Measurements from ENCODE around the gene CYP26B1. TPM values are rescaled to one million over a fixed set of nuclear protein-coding genes. Genes with fewer than 3 reads are reported as not detected.

Gene CYP26B1
- total RNA-seq (5.2 and 6.5 TPM in 2 replicates), polyA plus RNA-seq (2.3 and 3.9 TPM in 2 replicates)

GRCh38 chr2:72147303-72147971, at the start of gene CYP26B1:
CYP26B1 (minus strand) TSS chr2:72147862; CDS start chr2:72147834, 28 bp downstream.
- Histone ChIP-seq H3K27me3 (peaks cover 69% of the 10 kb centered on the region), H3K9me3 (ENCODE audit: low read depth) (no peaks in the 10 kb centered on the region), H2AFZ (peak within 1 kb of the TSS; percentile 31), H3K9me2 (replicated peaks; ENCODE audit: insufficient read depth) (no peaks in the 10 kb centered on the region), H3K4me2 (peak within 1 kb of the TSS; percentile 97), H3K4me3 (peak within 1 kb of the TSS; percentile 52), H3K27ac (peak within 1 kb of the TSS; percentile 83), H4K20me1 (ENCODE audit: insufficient read depth, poor library complexity, severe bottlenecking) (no peaks in the 10 kb centered on the region), H3K36me3 (replicated peaks; ENCODE audit: insufficient read depth, low read depth) (no peaks in the 10 kb centered on the region), H3K4me1 (ENCODE audit: insufficient read depth) (peaks cover 53% of the 10 kb centered on the region), H3K79me2 (no peaks in the 10 kb centered on the region)
- peak; percentile 40 for DNase-seq (ENCODE audit: low spot score)
- TF ChIP-seq EZH2 (IDR thresholded peaks at IDR 0.05; ENCODE audit: borderline replicate concordance) (peak; percentile 90), EZH2phosphoT487 (IDR thresholded peaks at IDR 0.05; ENCODE audit: low read depth, severe bottlenecking, unreplicated experiment) (peak; percentile 60)
- TF ChIP-seq, protein P1, sequence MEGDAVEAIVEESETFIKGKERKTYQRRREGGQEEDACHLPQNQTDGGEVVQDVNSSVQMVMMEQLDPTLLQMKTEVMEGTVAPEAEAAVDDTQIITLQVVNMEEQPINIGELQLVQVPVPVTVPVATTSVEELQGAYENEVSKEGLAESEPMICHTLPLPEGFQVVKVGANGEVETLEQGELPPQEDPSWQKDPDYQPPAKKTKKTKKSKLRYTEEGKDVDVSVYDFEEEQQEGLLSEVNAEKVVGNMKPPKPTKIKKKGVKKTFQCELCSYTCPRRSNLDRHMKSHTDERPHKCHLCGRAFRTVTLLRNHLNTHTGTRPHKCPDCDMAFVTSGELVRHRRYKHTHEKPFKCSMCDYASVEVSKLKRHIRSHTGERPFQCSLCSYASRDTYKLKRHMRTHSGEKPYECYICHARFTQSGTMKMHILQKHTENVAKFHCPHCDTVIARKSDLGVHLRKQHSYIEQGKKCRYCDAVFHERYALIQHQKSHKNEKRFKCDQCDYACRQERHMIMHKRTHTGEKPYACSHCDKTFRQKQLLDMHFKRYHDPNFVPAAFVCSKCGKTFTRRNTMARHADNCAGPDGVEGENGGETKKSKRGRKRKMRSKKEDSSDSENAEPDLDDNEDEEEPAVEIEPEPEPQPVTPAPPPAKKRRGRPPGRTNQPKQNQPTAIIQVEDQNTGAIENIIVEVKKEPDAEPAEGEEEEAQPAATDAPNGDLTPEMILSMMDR (IDR thresholded peaks at IDR 0.05; ENCODE audit: poor library complexity), result no peak
- 1% methylated on average over 26 of the region's 69 CpGs for WGBS (ENCODE audit: low lambda C conversion rate, missing lambda C conversion rate)

DNA sequence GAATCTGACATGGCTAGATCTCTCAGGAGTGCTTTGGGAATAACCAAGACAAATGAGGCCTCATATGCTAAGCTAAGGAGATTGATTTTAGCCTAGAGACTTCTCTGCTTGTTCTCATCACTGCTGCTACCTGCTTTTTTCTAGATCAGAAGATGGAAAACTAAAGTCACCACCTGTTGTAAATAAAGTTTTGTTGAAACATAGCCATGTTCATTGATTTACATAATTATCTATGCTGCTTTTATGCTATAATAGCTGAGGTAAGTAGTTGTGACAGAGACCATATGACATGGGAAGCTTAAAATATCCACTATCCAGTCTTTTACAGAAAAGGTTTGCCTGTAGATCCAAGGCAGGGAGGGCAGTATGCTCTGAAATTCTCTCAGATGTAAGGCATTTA, 46.1 kb upstream of the CYP26B1 start:
- Histone ChIP-seq H3K4me3 (no peak overlapping the region), H3K36me3 (replicated peaks; ENCODE audit: insufficient read depth, low read depth) (no peaks in the 10 kb centered on the region), H4K20me1 (ENCODE audit: insufficient read depth, poor library complexity, severe bottlenecking) (no peaks in the 10 kb centered on the region), H3K79me2 (no peaks in the 10 kb centered on the region), H3K27ac (no peak overlapping the region), H3K4me2 (no peak overlapping the region), H2AFZ (no peak overlapping the region), H3K4me1 (ENCODE audit: insufficient read depth) (no peaks in the 10 kb centered on the region), H3K27me3 (no peaks in the 10 kb centered on the region), H3K9me3 (ENCODE audit: low read depth) (no peaks in the 10 kb centered on the region), H3K9me2 (replicated peaks; ENCODE audit: insufficient read depth) (no peaks in the 10 kb centered on the region)
- DNase-seq (ENCODE audit: low spot score), result no peak
- TF ChIP-seq, protein P1 (IDR thresholded peaks at IDR 0.05; ENCODE audit: poor library complexity), result no peak
- TF ChIP-seq EZH2phosphoT487 (IDR thresholded peaks at IDR 0.05; ENCODE audit: low read depth, severe bottlenecking, unreplicated experiment) (no peak), EZH2 (IDR thresholded peaks at IDR 0.05; ENCODE audit: borderline replicate concordance) (no peak)

- WGBS (ENCODE audit: low lambda C conversion rate, missing lambda C conversion rate), result 92% methylated on average over 1 of the region's 1 CpG
- Histone ChIP-seq H3K4me3 (no peak overlapping the region), H3K79me2 (no peaks in the 10 kb centered on the region), H3K9me3 (ENCODE audit: low read depth) (no peaks in the 10 kb centered on the region), H3K27me3 (no peaks in the 10 kb centered on the region), H4K20me1 (ENCODE audit: insufficient read depth, poor library complexity, severe bottlenecking) (no peaks in the 10 kb centered on the region), H3K9me2 (replicated peaks; ENCODE audit: insufficient read depth) (no peaks in the 10 kb centered on the region), H3K4me2 (no peak overlapping the region), H3K27ac (no peak overlapping the region), H3K4me1 (ENCODE audit: insufficient read depth) (no peaks in the 10 kb centered on the region), H2AFZ (no peak overlapping the region), H3K36me3 (replicated peaks; ENCODE audit: insufficient read depth, low read depth) (no peaks in the 10 kb centered on the region)
- DNase-seq (ENCODE audit: low spot score), result no peak
- TF ChIP-seq, protein P1 (IDR thresholded peaks at IDR 0.05; ENCODE audit: poor library complexity), result no peak
- no peak for TF ChIP-seq EZH2phosphoT487 (IDR thresholded peaks at IDR 0.05; ENCODE audit: low read depth, severe bottlenecking, unreplicated experiment)
Observed at GRCh38 chr2:72191441-72191840, 43.8 kb upstream of the CYP26B1 start.
